Cardiac septum (tissue), 1 donor: ENCODE data around the gene RAD51C. TPM values are rescaled to one million over a fixed set of nuclear protein-coding genes. Genes with fewer than 3 reads are reported as not detected.
"Not testable (repeated sequence)": the region's sequence is repeated elsewhere in the genome, so short reads cannot be mapped to it uniquely, and the experiment has no call there.

Source experiments
- DNase-seq: peaks from one replicate; pipeline ENCODE4 v3.0.0-alpha.2; 2020; ENCODE audit warnings: low spot score
- intact Hi-C: fragments of 100-400 bp; cut with DNase I; formaldehyde crosslinking; loops from one replicate; pipeline ENCODE4 v1.14.0; 2022
- total RNA-seq: library from RNA; stranded (reverse); fragmentation: NEBNext Ultra II Directional; extraction: Animal tissue kit (Norgen Biotek cat#: 25700); gene quantifications from one replicate; pipeline ENCODE4 v1.2.1, GENCODE V29; 2021
- donor health status: DM: no; HTN: no; CAD: no.

RAD51C gene
- total RNA-seq, 1 donor from 2014 or later: 29.2 TPM

DNA sequence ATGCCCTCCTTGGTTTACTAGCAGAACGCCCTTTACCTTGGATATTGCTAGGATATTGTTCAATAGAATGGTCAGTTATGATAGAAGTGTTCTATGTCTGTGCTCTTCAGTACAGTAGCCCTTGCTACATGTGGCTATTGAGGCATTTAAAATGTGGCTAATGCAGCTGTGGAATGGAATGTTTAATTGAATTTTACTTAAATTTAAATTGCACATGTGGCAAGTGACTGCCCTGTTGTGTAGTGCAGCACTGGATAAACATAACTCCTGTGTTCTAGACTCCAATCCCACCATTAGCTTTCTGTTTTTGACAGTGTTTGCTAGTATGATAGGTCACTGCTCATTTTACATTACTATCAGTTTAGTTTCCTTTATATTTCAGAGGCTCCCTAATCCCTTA lies 29.9 kb downstream of the RAD51C start:
- no peak for DNase-seq
- intact Hi-C loops: no loop called here

DNA sequence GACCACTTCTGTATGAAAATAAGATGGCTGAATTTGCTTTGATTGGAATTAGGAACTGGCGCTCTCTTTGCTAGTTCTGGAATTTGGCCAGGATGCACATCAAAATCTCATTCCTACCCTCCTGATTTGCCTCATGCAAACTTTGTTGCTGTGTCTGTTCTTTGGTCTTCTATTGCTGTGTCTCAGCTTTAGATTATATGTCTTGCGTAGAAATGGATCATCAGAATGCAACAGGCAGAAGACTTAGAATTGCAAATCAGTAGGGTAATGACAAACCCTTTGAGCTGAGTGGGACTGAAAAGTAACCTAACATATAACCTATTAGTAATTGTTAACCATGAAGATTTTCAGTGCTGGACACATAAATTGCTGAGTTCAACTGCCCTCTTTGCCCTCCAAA lies 30.3 kb downstream of the RAD51C start:
- no peak for DNase-seq
- intact Hi-C loops: no loop called here

- no peak for DNase-seq
These were observed 36.4 kb downstream of the RAD51C start for GRCh38 chr17:58728798-58729197.

DNA sequence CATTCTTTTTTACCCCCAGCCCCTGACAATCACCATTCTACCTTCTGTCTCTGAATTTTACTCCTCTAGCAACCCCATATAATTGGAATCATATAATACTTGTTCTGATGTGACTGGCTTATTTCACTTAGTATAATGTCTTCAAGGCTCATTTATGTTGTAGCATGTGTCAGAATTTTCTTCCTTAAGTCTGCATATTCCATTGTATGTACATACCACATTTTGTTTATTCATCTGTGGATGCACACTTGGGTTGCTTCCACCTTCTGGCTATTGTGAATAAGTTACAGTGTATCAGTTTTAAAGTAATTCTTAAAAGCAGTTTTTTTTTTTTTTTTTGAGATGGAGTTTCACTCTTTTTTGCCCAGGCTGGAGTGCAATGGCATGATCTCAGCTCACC lies 38.5 kb downstream of the RAD51C start:
- intact Hi-C loops: no loop called here
- DNase-seq: no peak

More at GRCh38 chr17:58728798-58729197, 36.4 kb downstream of the RAD51C start:
- intact Hi-C loops: no loop called here

GRCh38 chr17:58734040-58734439 lies 41.6 kb downstream of the RAD51C start:
- DNase-seq: no peak
- intact Hi-C loops: no loop called here

DNA sequence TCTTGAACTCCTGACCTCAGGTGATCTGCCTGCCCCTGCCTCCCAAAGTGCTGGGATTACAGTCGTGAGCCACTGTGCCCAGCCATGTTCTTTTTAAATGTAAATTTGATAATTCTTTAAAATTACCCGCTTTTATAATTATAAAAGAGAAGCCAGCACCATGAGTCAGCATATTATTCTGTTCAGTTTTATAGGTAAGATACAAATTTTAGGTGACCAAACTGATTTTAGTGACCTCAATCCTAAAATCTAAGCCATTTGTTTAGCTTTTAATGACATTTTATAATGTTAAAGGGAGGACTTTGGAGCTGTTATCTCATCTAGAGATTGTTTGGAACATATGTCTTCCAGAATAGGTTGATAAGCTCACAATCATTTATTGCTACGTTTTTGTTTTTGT lies 42.4 kb downstream of the RAD51C start:
- intact Hi-C loops: no loop called here
- no peak for DNase-seq

DNA sequence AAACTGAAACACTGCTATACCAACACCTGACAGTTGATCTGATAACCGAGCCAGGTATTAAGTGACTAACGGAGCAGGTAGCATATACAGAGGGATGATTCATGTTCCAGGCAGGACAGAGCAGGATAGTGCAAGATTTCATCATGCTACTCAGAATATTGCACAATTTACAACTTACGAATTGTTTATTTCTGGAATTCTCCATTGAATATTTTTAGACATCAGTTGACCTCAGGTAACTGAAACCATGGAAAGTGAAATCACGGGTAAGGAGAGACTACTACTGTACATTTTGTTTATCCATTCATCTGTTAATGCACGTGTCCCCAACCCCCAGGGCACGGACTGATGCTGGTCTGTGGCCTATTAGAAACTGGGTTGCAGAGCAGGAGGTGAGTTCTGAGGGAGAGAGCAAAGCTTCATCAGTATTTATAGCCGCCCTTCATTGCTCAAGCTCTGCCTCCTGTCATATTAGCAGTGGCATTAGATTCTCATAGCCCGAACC lies 48.8 kb downstream of the RAD51C start:
- no peak for DNase-seq
- intact Hi-C loops: no loop called here

GRCh38 chr17:58747674-58748073 lies 55.3 kb downstream of the RAD51C start:
- DNase-seq: no peak
- intact Hi-C loops: no loop called here

DNA sequence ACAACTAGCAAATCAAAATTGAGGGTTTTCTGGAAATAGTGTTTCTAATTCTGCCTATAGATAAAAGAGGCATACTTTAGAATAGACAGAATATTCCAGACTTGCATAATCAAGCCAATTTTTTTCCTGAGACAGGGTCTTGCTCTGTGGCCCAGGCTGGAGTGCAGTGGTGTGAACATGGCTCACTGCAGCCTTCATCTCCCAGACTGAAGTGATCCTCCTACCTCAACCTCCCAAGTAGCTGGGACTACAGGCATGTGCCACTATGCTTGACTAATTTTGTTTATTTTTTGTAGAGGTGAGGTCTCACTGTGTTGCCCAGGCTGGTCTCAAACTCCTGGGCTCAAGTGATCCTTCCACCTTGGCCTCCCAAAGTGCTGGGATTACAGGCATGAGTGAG lies 57.2 kb downstream of the RAD51C start:
- intact Hi-C loops, DNase-seq: not testable (repeated sequence)

GRCh38 chr17:58753026-58753425 lies 60.6 kb downstream of the RAD51C start:
- intact Hi-C loops: no loop called here
- DNase-seq: no peak

DNA sequence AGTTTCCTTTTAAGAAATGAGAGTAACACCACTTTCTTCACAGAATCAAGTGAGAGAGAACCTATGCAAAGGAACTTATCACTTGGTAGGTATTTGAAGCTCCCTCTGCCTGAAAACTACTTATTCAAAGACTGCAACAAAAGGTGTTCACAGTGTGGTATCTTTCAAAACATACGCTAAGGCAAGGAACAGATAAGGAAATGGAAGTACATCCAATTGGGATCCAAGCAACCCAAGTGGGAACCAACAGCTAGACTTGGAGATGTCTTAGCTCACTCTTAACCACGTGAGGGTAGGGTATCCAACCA lies 62.8 kb downstream of the RAD51C start:
- DNase-seq: no peak
- intact Hi-C loops: no loop called here

DNA sequence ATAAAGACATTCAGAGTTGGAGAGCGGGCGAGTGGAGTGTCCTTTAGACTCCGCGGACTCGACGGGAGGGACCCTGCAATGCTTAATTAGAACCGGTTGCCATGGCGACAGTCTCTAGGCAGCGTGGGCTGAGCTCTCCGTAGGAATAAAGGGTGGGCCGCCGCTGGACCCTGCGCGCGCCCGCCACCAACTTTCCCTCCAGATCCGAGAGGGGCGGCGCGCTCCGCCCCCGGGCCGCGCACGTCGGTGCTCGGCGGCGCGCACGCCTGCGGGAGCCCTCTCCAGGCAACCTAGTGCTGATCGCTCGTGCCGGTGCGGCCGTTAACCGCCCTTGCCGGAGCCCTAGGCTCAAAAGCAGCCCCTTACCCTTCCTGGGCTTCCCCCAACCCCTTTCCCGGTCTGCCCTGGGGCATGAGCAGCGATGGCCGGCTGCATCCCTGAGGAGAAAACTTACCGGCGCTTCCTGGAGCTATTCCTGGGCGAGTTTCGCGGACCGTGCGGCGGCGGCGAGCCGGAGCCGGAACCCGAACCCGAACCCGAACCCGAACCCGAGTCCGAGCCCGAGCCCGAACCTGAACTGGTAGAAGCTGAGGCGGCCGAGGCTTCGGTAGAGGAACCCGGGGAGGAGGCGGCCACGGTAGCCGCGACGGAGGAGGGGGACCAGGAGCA lies 63.3 kb downstream of the RAD51C start, which contains the start of gene PPM1E:
TSS of gene PPM1E (plus strand) at position 278 of the 669 bp plus-strand sequence.
- intact Hi-C loops: no loop called here
- no peak for DNase-seq

- intact Hi-C loops: no loop called here
These were observed 64.1 kb downstream of the RAD51C start for GRCh38 chr17:58756246-58757161.

DNA sequence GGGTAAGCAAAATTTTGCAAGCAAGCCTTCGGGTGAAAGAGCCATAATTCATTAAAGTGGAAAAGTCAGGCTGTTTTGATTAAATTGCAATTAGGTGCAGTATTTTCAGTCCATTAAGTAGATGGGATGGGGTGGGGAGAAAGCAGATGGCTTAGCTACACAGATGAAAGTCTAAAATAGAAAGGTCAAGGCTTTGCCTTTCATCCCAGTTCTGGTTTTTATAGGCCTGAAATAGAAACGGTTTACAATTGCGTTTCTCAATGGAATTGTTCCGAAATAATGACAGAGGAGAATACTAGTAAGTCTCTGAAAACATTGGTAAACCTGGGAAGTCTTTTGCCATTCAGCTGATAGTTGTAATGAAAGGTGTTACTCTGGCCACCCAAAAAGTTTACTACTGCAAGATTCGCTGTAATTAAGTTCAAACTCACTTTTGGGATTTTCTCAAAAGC lies 64.8 kb downstream of the RAD51C start:
- DNase-seq: no peak
- intact Hi-C loops: no loop called here

More at GRCh38 chr17:58756246-58757161, 64.1 kb downstream of the RAD51C start:
- no peak for DNase-seq

GRCh38 chr17:58758890-58759289 lies 66.5 kb downstream of the RAD51C start:
- intact Hi-C loops: no loop called here
- no peak for DNase-seq

GRCh38 chr17:58759522-58759921 lies 67.1 kb downstream of the RAD51C start:
- no peak for DNase-seq
- intact Hi-C loops: no loop called here

GRCh38 chr17:58760248-58760647 lies 67.8 kb downstream of the RAD51C start:
- no peak for DNase-seq

GRCh38 chr17:58763263-58763662 lies 70.9 kb downstream of the RAD51C start:
- DNase-seq: no peak
- intact Hi-C loops: no loop called here

More at GRCh38 chr17:58760248-58760647, 67.8 kb downstream of the RAD51C start:
- intact Hi-C loops: no loop called here

DNA sequence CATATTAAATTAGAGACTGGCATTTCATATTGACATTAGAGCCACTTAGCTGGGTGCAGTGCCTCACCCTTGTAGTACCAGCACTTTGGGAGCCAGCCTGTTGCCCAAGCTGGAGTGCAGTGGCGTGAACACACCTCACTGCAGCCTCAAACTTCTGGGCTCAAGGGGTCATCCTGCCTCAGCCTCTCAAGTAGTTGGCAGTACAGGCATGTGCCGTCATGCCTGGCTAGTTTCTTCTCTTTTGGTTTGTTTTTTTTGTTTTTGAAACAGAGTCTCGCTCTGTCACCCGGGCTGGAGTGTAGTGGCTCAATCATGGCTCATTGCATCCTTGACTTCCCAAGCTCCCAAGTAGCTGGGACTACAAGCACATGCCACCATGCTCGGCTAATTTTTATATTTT lies 72.0 kb downstream of the RAD51C start:
- DNase-seq: no peak
- intact Hi-C loops: no loop called here

- intact Hi-C loops, DNase-seq: not testable (repeated sequence)
These were observed 86.1 kb downstream of the RAD51C start for GRCh38 chr17:58778482-58778881.

DNA sequence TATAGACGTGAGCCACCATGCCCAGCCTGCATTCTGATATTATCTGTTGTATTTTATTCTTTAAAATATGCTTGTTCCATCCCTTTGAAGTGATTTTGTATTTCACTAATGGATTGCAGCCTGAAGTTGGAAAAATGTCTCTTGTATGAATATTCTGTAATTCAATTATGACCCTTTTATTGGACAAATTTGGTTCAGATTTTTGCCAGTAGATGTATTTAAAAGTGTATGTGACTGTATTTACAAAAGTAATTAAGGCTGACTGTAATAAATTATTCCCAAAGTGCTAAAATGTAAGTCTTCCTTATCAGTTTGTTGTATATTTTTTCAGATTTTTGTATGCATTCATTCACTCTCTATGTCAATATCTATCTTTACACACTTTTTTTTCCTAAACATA lies 87.0 kb downstream of the RAD51C start:
- no peak for DNase-seq
- intact Hi-C loops: no loop called here
